Measurements from ENCODE around the gene ADAMTS12. TPM values are rescaled to one million over a fixed set of nuclear protein-coding genes. Genes with fewer than 3 reads are reported as not detected.

The ADAMTS12 gene
- total RNA-seq, 1 experiment from 2014 or later = 0.05 TPM

DNA sequence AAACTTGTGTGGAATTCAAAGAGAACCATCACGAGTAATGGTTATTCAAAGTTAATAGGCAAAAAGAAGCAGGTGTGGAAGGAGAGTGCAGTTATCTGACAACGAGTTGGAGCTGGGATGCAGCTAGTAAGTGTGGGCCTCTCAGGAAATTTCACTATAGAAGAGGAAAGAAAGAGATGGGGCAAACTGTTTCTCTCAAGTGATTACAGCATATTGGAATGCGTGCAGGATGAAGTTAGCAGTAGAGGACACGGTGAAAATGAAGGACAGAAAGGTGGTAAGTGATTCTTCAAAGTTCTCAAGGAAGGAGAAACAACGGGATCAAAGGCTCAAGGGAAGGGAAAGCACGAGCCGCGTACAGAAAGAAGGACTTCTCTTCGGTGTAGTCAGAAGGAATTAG lies 84.0 kb downstream of the ADAMTS12 start:
- CTCF ChIA-PET = no interaction called here
- H3K27ac ChIP-seq (ENCODE audit: low read depth, low read length) = no peak overlapping the region
- BruUV-seq (replicated peaks) = no TSS peak
- POLR2A ChIA-PET = no interaction called here
- no peak for DNase-seq (ENCODE audit: low read depth, low spot score)
- no peak overlapping the region for H3K9ac ChIP-seq (ENCODE audit: low read length)
- no peaks in the 10 kb centered on the region for H3K9me2 ChIP-seq (ENCODE audit: insufficient read depth)
- H4K20me1 ChIP-seq (ENCODE audit: insufficient read depth) = no peaks in the 10 kb centered on the region
- no peaks in the 10 kb centered on the region for H3K79me2 ChIP-seq (ENCODE audit: insufficient read depth, low read length)
- RAD21 ChIA-PET (ENCODE audit: low non-redundant PET in 1 of 2, low total read pairs in 2 of 2, uncharacterized antibody in 2 of 2, unreplicated experiment in 2 of 2) = no interaction called here
- no peak for TF ChIP-seq ELF1 (IDR thresholded peaks at IDR 0.05; ENCODE audit: borderline replicate concordance, low read depth)
- no peak for TF ChIP-seq SP1 (IDR thresholded peaks at IDR 0.05; ENCODE audit: low read depth)
- TF ChIP-seq CEBPB (IDR thresholded peaks at IDR 0.05; ENCODE audit: low read depth) = no peak
- no peak for TF ChIP-seq CTCF (IDR thresholded peaks at IDR 0.05 in 2 of 3, conservative IDR thresholded peaks at IDR 0.05 in 1 of 3; ENCODE audit: borderline replicate concordance in 1 of 3, insufficient read depth in 1 of 3, low read depth in 2 of 3, low read length in 2 of 3)
- no peak for TF ChIP-seq CBX3 (IDR thresholded peaks at IDR 0.05; ENCODE audit: low read depth)
- TF ChIP-seq SIN3A (IDR thresholded peaks at IDR 0.05; ENCODE audit: low read depth) = no peak
- no peak for TF ChIP-seq EZH2phosphoT487 (IDR thresholded peaks at IDR 0.05; ENCODE audit: borderline replicate concordance)
- no peak for TF ChIP-seq TCF7L2 (IDR thresholded peaks at IDR 0.05; ENCODE audit: borderline replicate concordance, extremely low read depth, insufficient read depth, insufficient read length)
- H3K27me3 ChIP-seq (ENCODE audit: insufficient read depth, low read length) = peaks cover 42% of the 10 kb centered on the region
- no peaks in the 10 kb centered on the region for H3K36me3 ChIP-seq (ENCODE audit: control insufficient read depth in 1 of 2, insufficient read depth in 2 of 2, low read length in 2 of 2)
- H3K4me3 ChIP-seq (replicated peaks in 1 of 2; ENCODE audit: low read depth in 1 of 2, low read length in 2 of 2) = no peak overlapping the region
- no peak overlapping the region for H2AFZ ChIP-seq (ENCODE audit: low read depth, low read length, poor library complexity, severe bottlenecking)
- no peaks in the 10 kb centered on the region for H3K9me3 ChIP-seq (ENCODE audit: control insufficient read depth in 1 of 2, insufficient read depth in 1 of 2, low read depth in 1 of 2, low read length in 2 of 2)
- no peak overlapping the region for H3K4me2 ChIP-seq (ENCODE audit: low read length)
- no peaks in the 10 kb centered on the region for H3K4me1 ChIP-seq (ENCODE audit: control insufficient read depth in 1 of 2, insufficient read depth in 2 of 2, low read length in 2 of 2)
- intact Hi-C loops (cut with micrococcal nuclease) = no loop called here
- ATAC-seq = no peak

Measured in HCT116 (cell line).